HG02981 (cell line): Measurements from ENCODE around the gene KLHL6.
"Not testable (repeated sequence)": the region's sequence is repeated elsewhere in the genome, so short reads cannot be mapped to it uniquely, and the experiment has no call there.

Experiments
- ATAC-seq: cut with Tn5 transposase; IDR thresholded peaks from one replicate; pipeline ENCODE4 v1.9.1; 2021; ENCODE audit warnings: mild to moderate bottlenecking, moderate library complexity; ENCODE audit not compliant: unreplicated experiment

Gene KLHL6

GRCh38 chr3:183489455-183490210 lies 65.9 kb downstream of the KLHL6 start:
- ATAC-seq, result no peak

DNA sequence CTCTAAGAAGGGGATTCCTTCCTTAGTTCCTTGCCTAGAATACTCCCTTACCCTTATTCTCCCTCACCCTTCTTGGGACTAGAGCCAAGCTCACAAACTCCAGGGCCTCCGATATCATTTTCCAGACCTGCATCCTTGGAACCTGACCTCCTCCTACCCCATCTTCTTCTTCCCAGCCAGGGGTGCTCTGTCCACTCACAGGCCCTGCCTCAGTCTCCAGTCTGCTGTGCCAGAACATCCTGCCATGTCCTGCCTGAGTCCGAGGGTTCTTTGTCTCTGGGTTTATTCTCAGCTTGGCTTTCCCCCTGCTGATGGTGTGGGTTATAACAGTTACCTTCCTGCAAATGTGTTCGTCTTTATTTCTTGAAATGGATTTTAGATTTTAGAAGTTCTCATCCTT lies 67.2 kb downstream of the KLHL6 start:
- no peak for ATAC-seq

GRCh38 chr3:183487896-183488295 lies 67.6 kb downstream of the KLHL6 start:
- ATAC-seq, result no peak

- no peak for ATAC-seq
Observed at GRCh38 chr3:183487016-183487415, 68.5 kb downstream of the KLHL6 start.

- no peak for ATAC-seq
Observed at GRCh38 chr3:183486472-183486871, 69.0 kb downstream of the KLHL6 start.

GRCh38 chr3:183485585-183485984 lies 69.9 kb downstream of the KLHL6 start:
- no peak for ATAC-seq

GRCh38 chr3:183485093-183485492 lies 70.4 kb downstream of the KLHL6 start:
- ATAC-seq, result no peak

DNA sequence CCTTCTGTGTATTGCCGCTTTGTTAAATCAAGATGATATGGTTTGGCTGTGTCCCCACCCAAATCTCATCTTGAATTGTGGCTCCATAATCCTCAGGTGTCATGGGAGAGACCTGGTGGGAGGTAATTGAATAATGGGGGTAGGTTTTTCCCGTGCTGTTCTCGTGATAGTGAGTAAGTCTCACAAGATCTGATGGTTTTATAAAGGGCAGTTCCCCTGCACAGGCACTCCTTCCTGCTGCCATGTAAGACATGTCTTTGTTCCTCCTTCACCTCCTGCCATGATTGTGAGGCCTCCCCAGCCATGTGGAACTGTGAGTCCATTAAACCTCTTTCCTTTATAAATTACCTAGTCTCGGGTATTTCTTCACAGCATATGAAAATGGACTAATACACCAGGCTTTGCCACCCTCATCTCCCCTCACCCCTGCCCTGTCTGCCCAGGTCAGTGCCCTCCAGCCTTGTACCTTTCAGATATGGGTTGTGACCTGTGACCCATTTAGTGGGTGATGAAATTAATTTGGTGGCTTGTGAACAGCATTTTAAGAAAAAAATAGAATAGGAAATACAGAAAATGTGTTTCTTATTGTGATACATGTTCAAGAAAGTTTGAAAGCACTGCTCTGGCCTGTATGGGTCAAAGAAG lies 71.0 kb downstream of the KLHL6 start:
- ATAC-seq, result no peak

DNA sequence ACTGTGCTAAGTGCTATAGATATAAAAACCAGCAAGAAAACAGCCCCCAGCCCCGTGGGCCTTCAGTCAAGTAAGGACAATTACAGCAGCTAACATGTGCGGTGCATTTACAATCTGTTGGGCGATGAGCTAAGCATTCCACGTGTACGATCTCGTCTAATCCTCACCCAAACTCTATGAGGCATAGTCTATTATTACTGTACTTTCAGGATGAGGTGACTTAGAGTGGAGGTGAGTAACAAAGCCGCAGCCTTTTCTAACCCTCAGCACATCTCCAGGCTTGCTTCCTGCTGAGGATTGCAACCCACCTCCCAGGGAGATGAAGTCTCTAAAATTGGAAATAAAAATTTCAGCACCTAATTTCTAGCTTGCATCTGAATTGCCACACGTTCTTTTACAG lies 73.9 kb downstream of the KLHL6 start:
- no peak for ATAC-seq

GRCh38 chr3:183478501-183478900 lies 77.0 kb downstream of the KLHL6 start:
- ATAC-seq, result no peak

DNA sequence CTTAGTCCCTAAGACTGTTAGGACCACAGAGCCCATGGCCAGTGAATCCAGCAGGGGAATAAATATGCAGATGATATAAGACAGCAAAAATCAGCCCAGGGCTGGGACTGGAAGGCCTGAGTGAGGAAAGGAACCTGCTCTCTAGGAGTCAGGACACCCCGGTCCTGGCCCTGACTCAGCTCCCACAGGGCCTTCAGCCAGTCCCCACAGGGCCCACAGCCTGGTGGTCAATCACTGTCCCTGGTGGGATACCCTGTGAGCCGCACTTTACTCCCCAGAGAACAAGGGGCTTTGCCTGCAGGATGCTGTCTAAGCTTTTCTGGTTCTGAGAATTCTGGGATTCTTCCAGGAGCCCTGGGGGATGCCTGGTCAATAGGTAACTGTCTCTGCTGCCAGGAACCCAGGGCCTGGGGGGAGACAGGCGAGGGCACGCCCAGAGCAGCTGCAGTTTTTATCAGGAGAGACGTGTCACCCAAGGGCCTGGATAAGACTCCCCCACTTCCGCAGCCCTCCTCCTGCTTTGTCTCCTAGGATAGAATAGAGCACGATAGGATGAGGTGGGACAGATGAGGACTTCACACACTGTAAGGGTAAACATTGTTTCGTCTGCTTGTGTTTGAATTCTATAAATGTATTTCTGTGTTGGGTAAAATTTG lies 77.6 kb downstream of the KLHL6 start:
- no peak for ATAC-seq

DNA sequence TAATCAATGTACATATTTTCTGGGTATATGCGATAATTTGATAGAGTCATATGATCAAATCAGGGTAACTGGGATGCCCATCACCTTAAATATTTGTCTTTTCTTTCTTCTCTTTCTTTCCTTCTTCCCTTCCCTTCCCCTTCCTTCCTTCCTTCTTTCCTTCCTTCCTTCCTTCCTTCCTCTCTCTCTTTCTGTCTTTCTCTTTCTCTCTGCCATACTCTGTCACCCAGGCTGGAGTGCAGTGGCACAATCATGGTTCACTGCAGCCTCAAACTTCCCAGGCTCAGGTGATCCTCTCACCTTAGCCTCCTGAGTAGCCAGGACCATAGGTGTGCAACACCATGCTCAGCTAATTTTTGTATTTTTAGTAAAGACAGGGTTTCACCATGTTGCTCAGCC lies 79.7 kb downstream of the KLHL6 start:
- not testable (repeated sequence) for ATAC-seq

DNA sequence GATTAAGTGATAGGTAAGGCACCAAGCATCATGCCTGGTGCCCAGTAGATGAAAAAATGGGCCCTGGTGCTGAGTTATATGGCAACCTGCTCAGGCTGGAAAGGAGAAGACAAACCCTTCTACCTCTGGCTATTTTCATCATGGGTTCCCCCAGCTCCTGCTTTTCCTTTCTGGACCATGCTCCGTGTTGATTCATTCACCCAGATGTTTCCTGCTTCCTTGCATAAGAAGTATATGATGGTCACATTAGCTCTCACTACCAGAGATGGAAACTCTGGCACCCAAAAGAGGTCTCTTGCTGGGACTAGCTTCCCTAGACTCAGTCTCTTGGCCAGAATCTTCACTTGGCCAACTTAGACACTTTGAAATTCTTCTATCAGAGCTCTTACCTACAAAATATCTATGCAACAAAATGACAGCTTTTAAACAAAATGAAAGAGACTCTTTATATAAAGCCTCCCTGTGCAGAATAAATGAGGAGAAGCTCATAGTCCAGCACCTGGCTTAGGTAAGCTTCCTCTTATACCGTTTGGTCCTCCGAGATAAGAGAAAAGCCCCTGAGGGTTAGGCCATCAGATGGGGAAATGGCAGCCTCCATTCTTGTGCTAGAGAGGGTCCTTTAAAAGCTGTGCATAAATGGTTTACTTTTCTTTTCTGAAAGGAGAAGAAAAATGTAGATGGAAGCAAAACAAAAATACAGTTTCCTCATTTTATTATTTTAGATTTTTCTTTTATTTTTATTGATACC lies 80.3 kb downstream of the KLHL6 start:
- ATAC-seq, result no peak

DNA sequence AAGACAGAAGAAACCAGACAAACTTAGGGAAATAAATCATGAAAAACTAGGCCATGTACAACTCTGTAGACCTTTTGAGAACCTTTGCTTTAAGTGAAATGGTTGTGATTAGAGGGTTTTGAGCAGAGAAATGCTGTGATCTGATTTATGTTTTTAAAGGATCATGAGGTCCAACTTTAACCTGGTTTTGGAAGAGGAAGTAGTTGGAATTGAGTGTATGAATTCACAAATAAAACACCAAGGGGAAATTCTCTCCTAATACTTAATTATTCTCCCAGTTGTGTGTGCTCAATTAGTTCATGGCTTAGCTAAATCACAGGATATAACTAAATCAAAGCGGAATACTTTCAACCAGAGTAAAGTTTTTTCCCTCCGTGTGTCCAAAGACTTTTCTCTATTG lies 81.5 kb downstream of the KLHL6 start:
- ATAC-seq, result no peak

DNA sequence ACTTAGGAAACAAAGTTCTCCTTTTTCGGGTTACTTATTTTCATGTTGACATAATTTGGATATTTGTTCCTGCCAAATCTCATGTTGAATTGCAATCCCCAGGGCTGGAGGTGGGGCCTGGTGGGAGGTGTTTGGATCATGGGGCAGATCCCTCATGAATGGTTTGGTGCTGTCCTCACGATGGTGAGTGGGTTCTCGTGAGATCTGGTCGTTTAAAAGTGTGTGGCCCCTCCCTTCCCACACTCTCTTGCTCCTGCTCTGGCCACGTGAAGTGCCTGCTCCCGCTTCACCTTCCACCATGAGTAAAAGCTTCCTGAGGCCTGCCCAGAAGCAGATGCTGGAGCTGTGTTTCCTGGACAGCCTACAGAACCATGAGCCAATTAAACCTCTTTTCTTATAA lies 83.4 kb downstream of the KLHL6 start:
- ATAC-seq, result no peak

- ATAC-seq, result no peak
Observed at GRCh38 chr3:183468424-183468823, 87.1 kb downstream of the KLHL6 start.

DNA sequence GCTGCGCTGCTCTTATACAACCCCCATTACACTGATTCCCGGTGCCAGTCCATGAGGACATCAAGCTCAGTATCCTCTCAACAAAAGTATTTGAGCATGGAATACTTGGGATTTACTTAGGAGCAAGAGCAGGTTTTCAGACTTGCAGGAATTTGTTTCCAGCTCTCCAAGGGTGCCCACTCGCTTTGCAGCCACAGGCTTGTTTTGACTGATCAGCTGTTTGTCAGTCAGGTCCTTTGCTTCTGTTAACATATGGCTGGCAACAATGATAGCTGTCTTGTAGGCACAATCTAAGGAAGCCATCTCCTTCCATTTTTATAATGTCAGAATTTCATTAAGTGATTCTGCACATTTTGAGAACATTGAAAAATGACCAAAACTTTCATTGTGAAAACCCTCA lies 88.9 kb downstream of the KLHL6 start:
- no peak for ATAC-seq

DNA sequence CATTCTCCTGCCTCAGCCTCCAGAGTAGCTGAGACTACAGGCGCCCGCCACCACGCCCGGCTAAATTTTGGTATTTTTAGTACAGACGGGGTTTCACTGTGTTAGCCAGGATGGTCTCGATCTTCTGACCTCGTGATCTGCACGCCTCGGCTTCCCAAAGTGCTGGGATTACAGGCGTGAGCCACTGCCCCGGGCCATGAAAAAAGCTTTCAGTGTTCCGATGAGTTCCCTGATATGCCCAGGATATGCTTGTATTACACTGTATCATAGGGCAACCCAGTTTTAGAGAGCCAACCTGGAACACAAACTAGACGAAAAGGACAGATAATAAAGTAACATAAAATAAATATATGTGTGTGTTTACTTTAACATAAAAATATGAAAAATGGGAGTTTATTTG lies 89.8 kb downstream of the KLHL6 start:
- not testable (repeated sequence) for ATAC-seq

- ATAC-seq, result no peak
Observed at GRCh38 chr3:183464480-183464879, 91.0 kb downstream of the KLHL6 start.

DNA sequence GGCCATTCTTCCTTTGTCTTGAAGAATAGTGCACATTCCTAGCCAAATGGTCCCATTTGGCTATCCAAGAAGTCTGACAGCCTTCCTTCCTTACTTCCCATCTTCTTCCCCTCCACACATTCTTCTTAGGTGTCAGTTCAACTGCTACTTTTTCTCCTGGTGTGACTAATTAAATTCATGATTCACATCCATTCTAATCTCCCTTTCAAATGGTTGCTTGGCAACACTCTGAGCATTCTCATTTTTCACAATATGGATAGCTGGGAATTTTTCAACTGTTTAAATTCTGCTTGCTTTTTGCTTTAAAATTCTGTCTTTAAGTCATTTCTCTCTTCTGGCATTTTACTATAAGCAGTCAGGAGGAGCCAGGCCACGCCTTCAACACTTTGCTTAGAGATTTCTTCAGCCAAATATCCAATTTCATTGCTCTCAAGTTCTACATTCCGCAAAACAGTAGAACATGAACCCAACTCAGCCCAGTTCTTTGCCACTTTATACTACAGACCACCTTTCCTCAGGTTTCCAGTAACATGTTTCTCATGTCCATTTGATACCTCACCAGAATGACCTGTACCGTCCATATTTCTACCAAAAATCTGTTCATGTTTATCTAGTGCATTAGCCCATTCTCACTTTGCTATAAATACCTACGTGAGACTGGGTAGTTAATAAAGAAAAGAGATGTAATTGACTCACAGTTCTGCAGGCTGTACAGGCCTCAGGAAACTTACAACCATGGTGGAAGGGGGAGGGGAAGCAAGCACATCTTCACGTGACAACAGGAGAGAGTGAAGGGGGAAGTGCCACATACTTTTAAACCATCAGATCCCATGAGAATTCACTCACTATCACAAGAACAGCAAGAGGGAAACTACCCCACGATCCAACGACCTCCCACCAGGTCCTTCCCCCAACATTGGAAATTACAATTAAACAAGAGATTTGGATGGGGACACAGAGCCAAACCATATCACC lies 95.1 kb downstream of the KLHL6 start:
- no peak for ATAC-seq
